OCI-LY1 (cell line): ENCODE results near the gene RAI2.

Experiments
- EZH2 ChIP-seq: fragments of 200-600 bp; sonication (generic), shearing (Covaris generic); IDR thresholded peaks from 2 replicates; pipeline ENCODE4 v1.8.0; 2017; ENCODE audit warnings: borderline replicate concordance, mixed run types, mild to moderate bottlenecking, antibody characterized with exemption, low read length, moderate library complexity, mixed read lengths
- TF ChIP-seq, protein P1 (sequence below): fragments of 200-600 bp; sonication (generic), shearing (Covaris generic); IDR thresholded peaks from 2 replicates; pipeline ENCODE4 v1.5.1; 2017; ENCODE audit warnings: mild to moderate bottlenecking, antibody characterized with exemption, low read length, moderate library complexity, mixed read lengths

DNA sequence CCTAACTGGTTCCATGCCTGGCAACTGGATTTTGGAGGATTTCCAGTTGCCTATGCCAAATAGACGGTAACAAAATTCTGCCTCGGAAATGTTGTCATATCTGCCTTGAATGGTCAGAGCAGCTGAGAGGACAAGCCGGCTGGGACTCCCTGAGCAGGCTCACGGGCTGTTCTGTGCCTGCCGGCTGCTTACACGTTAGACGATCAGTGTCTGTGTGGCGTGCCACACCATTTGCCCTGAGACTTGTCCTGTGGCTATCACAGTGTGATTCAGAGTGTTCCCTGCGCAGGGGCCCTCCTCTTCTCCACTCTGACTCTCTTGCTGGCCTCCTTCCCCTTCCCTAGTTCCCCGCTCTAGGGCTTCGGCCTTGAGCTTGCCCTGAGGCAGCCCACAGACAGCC, 42.4 kb downstream of the RAI2 start:
- TF ChIP-seq, protein P1, sequence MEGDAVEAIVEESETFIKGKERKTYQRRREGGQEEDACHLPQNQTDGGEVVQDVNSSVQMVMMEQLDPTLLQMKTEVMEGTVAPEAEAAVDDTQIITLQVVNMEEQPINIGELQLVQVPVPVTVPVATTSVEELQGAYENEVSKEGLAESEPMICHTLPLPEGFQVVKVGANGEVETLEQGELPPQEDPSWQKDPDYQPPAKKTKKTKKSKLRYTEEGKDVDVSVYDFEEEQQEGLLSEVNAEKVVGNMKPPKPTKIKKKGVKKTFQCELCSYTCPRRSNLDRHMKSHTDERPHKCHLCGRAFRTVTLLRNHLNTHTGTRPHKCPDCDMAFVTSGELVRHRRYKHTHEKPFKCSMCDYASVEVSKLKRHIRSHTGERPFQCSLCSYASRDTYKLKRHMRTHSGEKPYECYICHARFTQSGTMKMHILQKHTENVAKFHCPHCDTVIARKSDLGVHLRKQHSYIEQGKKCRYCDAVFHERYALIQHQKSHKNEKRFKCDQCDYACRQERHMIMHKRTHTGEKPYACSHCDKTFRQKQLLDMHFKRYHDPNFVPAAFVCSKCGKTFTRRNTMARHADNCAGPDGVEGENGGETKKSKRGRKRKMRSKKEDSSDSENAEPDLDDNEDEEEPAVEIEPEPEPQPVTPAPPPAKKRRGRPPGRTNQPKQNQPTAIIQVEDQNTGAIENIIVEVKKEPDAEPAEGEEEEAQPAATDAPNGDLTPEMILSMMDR: no peak
- TF ChIP-seq EZH2: no peak
